LNCaP clone FGC (cell line): ENCODE data around the gene ICAM4.

Experiments
- DNase-seq: peaks from one replicate; pipeline ENCODE4 v3.0.0-alpha.2; 2011; ENCODE audit warnings: low read depth
- H3K4me3 ChIP-seq: 2 replicates; pipeline ENCODE4 v1.5.1; 2011; ENCODE audit warnings: mild to moderate bottlenecking, low read depth, low read length, control low read depth
- TF ChIP-seq, protein P1 (sequence below): IDR thresholded peaks from 2 replicates; pipeline ENCODE4 v1.5.1; 2012; ENCODE audit warnings: mild to moderate bottlenecking; ENCODE audit not compliant: control insufficient read depth, insufficient read depth; ENCODE audit errors: extremely low read depth

Gene ICAM4

DNA sequence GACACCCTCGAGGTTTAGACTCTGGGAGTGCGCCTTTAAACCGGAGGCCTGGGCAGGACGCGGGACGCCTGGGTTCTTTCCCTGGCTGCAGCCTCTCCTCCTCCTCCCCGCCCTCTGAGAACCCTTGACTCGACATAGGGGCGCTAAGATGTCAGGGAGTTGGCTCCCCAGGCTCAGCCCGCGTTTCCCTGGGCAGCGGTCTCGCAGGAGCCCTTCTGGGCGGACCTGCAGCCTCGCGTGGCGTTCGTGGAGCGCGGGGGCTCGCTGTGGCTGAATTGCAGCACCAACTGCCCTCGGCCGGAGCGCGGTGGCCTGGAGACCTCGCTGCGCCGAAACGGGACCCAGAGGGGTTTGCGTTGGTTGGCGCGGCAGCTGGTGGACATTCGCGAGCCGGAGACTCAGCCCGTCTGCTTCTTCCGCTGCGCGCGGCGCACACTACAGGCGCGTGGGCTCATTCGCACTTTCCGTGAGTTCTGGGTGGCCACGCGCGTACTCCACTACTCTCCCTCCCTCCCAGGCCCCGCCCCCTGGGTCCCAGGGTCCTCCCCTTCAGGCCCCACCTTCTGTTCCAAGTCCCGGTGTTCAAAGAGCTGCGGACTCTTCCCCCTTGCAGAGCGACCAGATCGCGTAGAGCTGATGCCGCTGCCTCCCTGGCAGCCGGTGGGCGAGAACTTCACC lies 4.3 kb downstream of the ICAM4 start:
- TF ChIP-seq, protein P1, sequence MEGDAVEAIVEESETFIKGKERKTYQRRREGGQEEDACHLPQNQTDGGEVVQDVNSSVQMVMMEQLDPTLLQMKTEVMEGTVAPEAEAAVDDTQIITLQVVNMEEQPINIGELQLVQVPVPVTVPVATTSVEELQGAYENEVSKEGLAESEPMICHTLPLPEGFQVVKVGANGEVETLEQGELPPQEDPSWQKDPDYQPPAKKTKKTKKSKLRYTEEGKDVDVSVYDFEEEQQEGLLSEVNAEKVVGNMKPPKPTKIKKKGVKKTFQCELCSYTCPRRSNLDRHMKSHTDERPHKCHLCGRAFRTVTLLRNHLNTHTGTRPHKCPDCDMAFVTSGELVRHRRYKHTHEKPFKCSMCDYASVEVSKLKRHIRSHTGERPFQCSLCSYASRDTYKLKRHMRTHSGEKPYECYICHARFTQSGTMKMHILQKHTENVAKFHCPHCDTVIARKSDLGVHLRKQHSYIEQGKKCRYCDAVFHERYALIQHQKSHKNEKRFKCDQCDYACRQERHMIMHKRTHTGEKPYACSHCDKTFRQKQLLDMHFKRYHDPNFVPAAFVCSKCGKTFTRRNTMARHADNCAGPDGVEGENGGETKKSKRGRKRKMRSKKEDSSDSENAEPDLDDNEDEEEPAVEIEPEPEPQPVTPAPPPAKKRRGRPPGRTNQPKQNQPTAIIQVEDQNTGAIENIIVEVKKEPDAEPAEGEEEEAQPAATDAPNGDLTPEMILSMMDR, result no peak
- peak overlapping the region; percentile 46 for H3K4me3 ChIP-seq
- DNase-seq, result no peak

- DNase-seq, result no peak
- TF ChIP-seq, protein P1, result no peak
- H3K4me3 ChIP-seq, result peak overlapping the region; percentile 46
Observed at GRCh38 chr19:10291554-10292205, 4.9 kb downstream of the ICAM4 start.

DNA sequence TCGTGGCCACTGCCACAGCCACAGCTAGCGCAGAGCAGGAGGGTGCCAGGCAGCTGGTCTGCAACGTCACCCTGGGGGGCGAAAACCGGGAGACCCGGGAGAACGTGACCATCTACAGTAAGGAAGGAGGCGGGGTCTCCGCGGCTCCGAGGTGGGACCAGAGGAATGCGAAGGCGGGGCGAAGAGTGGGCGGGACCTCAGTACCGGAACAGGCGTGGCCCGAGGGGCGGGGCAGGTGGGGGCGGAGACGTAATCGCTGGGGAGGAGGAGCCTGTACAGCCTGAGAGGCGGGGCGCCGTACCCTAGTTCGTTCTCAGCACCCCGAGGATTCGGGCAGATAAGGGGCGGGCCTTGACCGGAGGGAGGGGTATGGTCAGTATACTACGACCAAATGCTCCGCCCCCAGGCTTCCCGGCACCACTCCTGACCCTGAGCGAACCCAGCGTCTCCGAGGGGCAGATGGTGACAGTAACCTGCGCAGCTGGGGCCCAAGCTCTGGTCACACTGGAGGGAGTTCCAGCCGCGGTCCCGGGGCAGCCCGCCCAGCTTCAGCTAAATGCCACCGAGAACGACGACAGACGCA lies 5.5 kb downstream of the ICAM4 start:
- no peak for DNase-seq
- peak overlapping the region; percentile 46 for H3K4me3 ChIP-seq
- TF ChIP-seq, protein P1, result no peak

DNA sequence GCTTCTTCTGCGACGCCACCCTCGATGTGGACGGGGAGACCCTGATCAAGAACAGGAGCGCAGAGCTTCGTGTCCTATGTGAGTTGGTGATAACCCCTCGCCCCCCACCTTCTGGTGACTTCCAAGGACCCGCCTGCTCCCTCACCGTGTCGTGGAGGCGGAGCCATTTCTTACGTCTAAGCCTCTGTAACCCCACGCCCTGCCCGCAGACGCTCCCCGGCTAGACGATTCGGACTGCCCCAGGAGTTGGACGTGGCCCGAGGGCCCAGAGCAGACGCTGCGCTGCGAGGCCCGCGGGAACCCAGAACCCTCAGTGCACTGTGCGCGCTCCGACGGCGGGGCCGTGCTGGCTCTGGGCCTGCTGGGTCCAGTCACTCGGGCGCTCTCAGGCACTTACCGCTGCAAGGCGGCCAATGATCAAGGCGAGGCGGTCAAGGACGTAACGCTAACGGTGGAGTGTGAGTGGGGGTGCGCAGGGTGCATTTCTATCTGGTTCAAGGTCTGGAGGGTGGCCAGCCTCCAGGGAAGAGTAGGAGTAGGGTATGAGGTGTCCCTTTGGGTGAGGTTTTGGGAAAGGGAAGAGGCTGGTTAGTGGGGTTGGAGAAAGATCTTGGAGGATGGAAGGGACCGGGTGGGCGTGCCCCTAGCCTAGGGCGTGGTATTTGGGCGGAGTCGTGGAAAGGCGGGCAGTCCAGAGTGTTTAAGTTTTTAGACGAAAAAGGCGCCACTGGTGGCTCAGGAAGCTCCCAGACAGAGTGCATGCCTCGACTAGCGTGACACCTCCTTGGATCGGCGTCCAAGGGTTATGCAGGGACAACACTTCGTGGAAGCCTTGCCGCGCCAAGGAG lies 6.3 kb downstream of the ICAM4 start:
- no peak for DNase-seq
- TF ChIP-seq, protein P1, result no peak
- peak overlapping the region; percentile 46; the same call in 1 of the 2 replicates for H3K4me3 ChIP-seq

DNA sequence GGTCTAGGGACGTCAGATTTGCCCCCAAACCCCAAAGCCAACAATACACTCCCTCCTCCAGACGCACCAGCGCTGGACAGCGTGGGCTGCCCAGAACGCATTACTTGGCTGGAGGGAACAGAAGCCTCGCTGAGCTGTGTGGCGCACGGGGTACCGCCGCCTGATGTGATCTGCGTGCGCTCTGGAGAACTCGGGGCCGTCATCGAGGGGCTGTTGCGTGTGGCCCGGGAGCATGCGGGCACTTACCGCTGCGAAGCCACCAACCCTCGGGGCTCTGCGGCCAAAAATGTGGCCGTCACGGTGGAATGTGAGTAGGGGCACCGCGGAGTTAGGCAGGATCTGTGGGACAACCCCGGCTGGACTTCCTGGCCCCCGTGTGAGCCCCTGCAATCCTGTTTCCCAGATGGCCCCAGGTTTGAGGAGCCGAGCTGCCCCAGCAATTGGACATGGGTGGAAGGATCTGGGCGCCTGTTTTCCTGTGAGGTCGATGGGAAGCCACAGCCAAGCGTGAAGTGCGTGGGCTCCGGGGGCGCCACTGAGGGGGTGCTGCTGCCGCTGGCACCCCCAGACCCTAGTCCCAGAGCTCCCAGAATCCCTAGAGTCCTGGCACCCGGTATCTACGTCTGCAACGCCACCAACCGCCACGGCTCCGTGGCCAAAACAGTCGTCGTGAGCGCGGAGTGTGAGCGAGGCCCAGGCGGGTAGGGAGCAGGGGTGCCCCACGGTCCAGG lies 7.0 kb downstream of the ICAM4 start:
- TF ChIP-seq, protein P1, result no peak
- DNase-seq, result no peak
- no peak overlapping the region for H3K4me3 ChIP-seq

- DNase-seq, result no peak
- no peak overlapping the region for H3K4me3 ChIP-seq
- TF ChIP-seq, protein P1, result no peak
Observed at GRCh38 chr19:10294368-10294697, 7.6 kb downstream of the ICAM4 start.
